ENCODE data around the gene RAB28. TPM values are rescaled to one million over a fixed set of nuclear protein-coding genes. Genes with fewer than 3 reads are reported as not detected.
"Not testable (repeated sequence)": the region's sequence is repeated elsewhere in the genome, so short reads cannot be mapped to it uniquely, and the experiment has no call there.

The RAB28 gene
- total RNA-seq, 4 donors from 2014 or later = 9.7 to 17.6 (median 12.6) TPM

- no peak overlapping the region for H3K4me3 ChIP-seq
- no peaks in the 10 kb centered on the region for H3K36me3 ChIP-seq
- no peak overlapping the region for H3K27ac ChIP-seq
- TF ChIP-seq POLR2AphosphoS5 (IDR thresholded peaks at IDR 0.05) = no peak
- no peak for TF ChIP-seq POLR2A (IDR thresholded peaks at IDR 0.05)
- TF ChIP-seq, protein P1, sequence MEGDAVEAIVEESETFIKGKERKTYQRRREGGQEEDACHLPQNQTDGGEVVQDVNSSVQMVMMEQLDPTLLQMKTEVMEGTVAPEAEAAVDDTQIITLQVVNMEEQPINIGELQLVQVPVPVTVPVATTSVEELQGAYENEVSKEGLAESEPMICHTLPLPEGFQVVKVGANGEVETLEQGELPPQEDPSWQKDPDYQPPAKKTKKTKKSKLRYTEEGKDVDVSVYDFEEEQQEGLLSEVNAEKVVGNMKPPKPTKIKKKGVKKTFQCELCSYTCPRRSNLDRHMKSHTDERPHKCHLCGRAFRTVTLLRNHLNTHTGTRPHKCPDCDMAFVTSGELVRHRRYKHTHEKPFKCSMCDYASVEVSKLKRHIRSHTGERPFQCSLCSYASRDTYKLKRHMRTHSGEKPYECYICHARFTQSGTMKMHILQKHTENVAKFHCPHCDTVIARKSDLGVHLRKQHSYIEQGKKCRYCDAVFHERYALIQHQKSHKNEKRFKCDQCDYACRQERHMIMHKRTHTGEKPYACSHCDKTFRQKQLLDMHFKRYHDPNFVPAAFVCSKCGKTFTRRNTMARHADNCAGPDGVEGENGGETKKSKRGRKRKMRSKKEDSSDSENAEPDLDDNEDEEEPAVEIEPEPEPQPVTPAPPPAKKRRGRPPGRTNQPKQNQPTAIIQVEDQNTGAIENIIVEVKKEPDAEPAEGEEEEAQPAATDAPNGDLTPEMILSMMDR (IDR thresholded peaks at IDR 0.05) = no peak
- no peak for TF ChIP-seq EP300 (IDR thresholded peaks at IDR 0.05)
- H3K27me3 ChIP-seq = no peaks in the 10 kb centered on the region
- 50% methylated on average over 2 of the region's 2 CpGs for WGBS
- DNase-seq (ENCODE audit: low spot score in 2 of 2) = no peak
- peaks cover 3% of the 10 kb centered on the region for H3K4me1 ChIP-seq
- H3K9me3 ChIP-seq = peaks cover 2% of the 10 kb centered on the region
These were observed 72.2 kb downstream of the RAB28 start for GRCh38 chr4:13411942-13412341.

DNA sequence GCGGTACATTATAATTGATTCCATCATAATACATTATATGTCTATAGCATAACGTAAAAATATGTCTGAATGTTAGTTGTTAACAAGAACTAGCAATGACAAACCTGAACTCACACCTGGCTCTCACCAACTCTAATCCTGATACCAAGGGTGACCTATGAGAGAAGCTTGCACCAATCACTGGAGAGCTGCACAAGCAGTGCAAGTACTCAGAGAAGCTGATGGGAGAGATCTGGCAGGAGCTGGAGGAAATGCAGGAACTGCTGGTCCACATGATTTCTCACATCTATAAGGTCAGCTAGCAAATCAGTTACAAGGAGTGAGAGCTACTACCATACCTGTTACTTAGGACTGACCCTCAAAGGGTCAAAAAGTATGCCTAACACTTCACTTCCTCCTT lies 74.8 kb downstream of the RAB28 start:
- Histone ChIP-seq H3K27ac (no peak overlapping the region), H3K36me3 (no peaks in the 10 kb centered on the region), H3K9me3 (no peaks in the 10 kb centered on the region), H3K4me3 (no peak overlapping the region), H3K4me1 (peaks cover 3% of the 10 kb centered on the region), H3K27me3 (no peaks in the 10 kb centered on the region)
- no peak for DNase-seq (ENCODE audit: low spot score in 2 of 2)
- 100% methylated on average over 2 of the region's 2 CpGs for WGBS
- TF ChIP-seq EP300 (IDR thresholded peaks at IDR 0.05) (no peak), POLR2AphosphoS5 (IDR thresholded peaks at IDR 0.05) (no peak), POLR2A (IDR thresholded peaks at IDR 0.05) (no peak)
- TF ChIP-seq, protein P1 (IDR thresholded peaks at IDR 0.05) = no peak

- not testable (repeated sequence) for H3K27ac ChIP-seq; H3K36me3 ChIP-seq; H3K4me1 ChIP-seq; H3K9me3 ChIP-seq; H3K27me3 ChIP-seq; DNase-seq (ENCODE audit: low spot score in 2 of 2); H3K4me3 ChIP-seq
- WGBS = 100% methylated on average over 3 of the region's 3 CpGs
These were observed 78.0 kb downstream of the RAB28 start for GRCh38 chr4:13406156-13406555.

DNA sequence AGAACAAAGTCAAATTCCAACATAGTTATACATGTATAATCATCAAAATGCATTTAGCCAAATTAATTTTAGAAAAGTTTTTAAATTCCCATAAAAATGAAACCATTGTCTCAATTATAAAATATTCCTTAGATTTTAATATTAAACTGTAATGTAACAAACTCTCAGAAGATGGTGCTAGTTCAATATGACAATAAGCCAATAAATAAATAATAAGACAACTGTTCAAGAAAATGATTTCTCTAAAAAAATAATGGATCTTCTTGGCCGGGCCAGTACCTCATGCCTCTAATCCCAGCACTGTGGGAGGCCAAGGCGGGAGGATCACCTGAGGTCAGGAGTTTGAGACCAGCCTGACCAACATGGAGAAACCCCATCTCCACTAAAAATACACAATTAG lies 80.3 kb downstream of the RAB28 start:
- Histone ChIP-seq H3K27me3 (no peaks in the 10 kb centered on the region), H3K4me3 (no peak overlapping the region), H3K4me1 (no peaks in the 10 kb centered on the region), H3K36me3 (no peaks in the 10 kb centered on the region), H3K27ac (no peak overlapping the region), H3K9me3 (no peaks in the 10 kb centered on the region)
- no peak for TF ChIP-seq EP300 (IDR thresholded peaks at IDR 0.05)
- 90% methylated on average over 2 of the region's 2 CpGs for WGBS
- DNase-seq (ENCODE audit: low spot score in 2 of 2) = no peak

- WGBS = 87% methylated on average over 4 of the region's 4 CpGs
- TF ChIP-seq, protein P1 (IDR thresholded peaks at IDR 0.05) = no peak
- TF ChIP-seq EP300 (IDR thresholded peaks at IDR 0.05) = no peak
- TF ChIP-seq POLR2A (IDR thresholded peaks at IDR 0.05) = no peak
- no peak for TF ChIP-seq POLR2AphosphoS5 (IDR thresholded peaks at IDR 0.05)
- DNase-seq (ENCODE audit: low spot score in 2 of 2) = no peak
- H3K27me3 ChIP-seq = no peaks in the 10 kb centered on the region
- H3K9me3 ChIP-seq = no peaks in the 10 kb centered on the region
- no peak overlapping the region for H3K4me3 ChIP-seq
- H3K4me1 ChIP-seq = no peaks in the 10 kb centered on the region
- no peaks in the 10 kb centered on the region for H3K36me3 ChIP-seq
- H3K27ac ChIP-seq = no peak overlapping the region
These were observed 80.8 kb downstream of the RAB28 start for GRCh38 chr4:13403326-13403725.

DNA sequence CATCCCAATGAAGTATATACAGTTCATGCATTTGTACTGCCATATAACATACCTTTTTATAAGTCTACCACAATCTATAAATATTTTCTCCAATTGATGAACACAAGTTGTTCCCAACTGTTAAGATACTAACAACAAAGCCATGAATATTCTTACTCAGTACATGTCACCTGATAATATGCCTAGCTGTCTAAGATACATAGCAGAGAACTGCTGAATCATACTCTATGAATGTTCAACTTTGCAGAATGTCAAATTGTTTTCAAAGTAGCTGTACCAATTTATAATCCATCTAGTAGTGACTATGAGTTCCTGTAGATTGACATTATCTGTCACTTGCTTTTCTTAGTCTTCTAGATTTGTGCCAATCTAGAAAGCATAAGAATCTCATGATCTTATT lies 84.9 kb downstream of the RAB28 start:
- Histone ChIP-seq H3K4me1 (no peaks in the 10 kb centered on the region), H3K27ac (no peak overlapping the region), H3K27me3 (no peaks in the 10 kb centered on the region), H3K36me3 (no peaks in the 10 kb centered on the region), H3K9me3 (no peaks in the 10 kb centered on the region), H3K4me3 (no peak overlapping the region)
- TF ChIP-seq POLR2AphosphoS5 (IDR thresholded peaks at IDR 0.05) (no peak), POLR2A (IDR thresholded peaks at IDR 0.05) (no peak), EP300 (IDR thresholded peaks at IDR 0.05) (no peak)
- TF ChIP-seq, protein P1 (IDR thresholded peaks at IDR 0.05) = no peak
- no peak for DNase-seq (ENCODE audit: low spot score in 2 of 2)
